Suppressor macrophage (primary cell): ENCODE results near the gene ZNRD2.
A peak's percentile ranks its signal among the peaks of the same experiment; 100 is the strongest.
"Not testable (repeated sequence)": the region's sequence is repeated elsewhere in the genome, so short reads cannot be mapped to it uniquely, and the experiment has no call there.

ENCODE experiments used
- DNase-seq, 4 experiments: peaks; one replicate each; pipeline ENCODE4 v3.0.0-alpha.2; 2020 to 2022
- total RNA-seq, 17 experiments: gene quantifications; one replicate each; lab custom pipeline; 2026; ENCODE audit warnings: mixed read lengths in 6 of 17, inconsistent platforms in 3 of 17; lab: John Stamatoyannopoulos, UW

Gene ZNRD2
- total RNA-seq = 3.4 to 13.4 (median 6.9) reads per million in 17 experiments

- peak; percentile 97 to 100 (median 99) for DNase-seq
Observed at GRCh38 chr11:65569973-65570918, at the start of gene ZNRD2. TSS of gene ZNRD2 (plus strand) at chr11:65570477. CDS start at chr11:65570492, 15 bp downstream.

- peak in 1 of 4 experiments; percentile 1 for DNase-seq
Observed at GRCh38 chr11:65521777-65522521, 48.3 kb upstream of the ZNRD2 start.

- peak; percentile 48 to 72 (median 66) for DNase-seq
Observed at GRCh38 chr11:65522718-65523630, 47.3 kb upstream of the ZNRD2 start.

DNA sequence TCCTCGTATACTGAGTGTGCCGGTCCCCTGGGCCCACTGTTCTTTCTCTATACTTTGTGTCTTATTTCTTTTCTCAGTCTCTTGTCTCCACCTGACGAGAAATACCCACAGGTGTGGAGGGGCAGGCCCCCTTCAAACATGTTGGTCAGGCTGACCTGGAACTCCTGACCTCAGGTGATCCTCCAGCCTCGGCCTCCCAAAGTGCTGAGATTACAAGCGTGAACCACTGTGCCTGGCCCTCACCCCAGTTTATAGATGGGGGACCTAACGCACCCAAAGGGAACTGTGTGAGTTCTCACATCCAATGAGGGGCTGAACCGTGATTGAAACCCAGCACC, 46.7 kb upstream of the ZNRD2 start:
- DNase-seq = not testable (repeated sequence)

GRCh38 chr11:65524014-65524740, 46.1 kb upstream of the ZNRD2 start:
- peak in 2 of 4 experiments; percentile 23 to 34 for DNase-seq

DNA sequence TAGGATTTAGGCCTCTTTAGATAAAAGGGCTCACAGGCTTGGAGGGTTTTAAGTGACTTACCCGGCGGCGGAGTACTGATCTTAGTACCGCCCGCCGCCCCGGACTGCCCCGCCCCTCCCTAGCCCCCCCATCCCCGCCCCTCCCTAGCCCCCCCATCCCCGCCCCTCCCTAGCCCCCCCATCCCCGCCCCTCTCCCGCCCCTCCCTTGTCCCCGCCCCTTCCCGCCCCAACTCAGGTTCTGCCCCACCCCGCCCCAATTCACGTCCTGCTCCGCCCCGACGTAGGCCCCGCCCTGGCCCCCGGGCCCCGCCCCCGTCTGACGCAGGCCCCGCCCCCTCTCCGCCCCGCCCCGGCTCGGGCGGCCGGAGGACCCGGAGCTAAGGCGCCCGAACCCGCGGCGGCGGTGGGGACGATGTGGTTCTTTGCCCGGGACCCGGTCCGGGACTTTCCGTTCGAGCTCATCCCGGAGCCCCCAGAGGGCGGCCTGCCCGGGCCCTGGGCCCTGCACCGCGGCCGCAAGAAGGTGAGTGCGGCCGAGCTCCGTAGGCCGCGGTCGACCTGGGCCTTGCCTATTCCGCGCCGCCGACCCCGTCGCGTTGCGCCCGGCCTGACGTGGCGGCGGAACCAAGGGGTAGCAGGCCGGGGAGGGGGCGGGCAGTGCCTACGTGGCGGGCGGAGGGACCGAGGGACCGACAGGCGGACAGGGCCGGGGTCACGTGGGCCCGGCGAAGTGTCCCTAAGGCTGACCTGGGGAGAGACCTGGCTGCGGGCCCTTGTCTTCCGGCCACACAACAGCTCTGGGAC, 45.3 kb upstream of the ZNRD2 start, which contains the start of gene SCYL1:
Gene SCYL1 (plus strand): TSS at position 343 of the 805 bp plus-strand sequence. CDS start 71 bp downstream, at position 414.
- DNase-seq = peak; percentile 72 to 93 (median 84)

DNA sequence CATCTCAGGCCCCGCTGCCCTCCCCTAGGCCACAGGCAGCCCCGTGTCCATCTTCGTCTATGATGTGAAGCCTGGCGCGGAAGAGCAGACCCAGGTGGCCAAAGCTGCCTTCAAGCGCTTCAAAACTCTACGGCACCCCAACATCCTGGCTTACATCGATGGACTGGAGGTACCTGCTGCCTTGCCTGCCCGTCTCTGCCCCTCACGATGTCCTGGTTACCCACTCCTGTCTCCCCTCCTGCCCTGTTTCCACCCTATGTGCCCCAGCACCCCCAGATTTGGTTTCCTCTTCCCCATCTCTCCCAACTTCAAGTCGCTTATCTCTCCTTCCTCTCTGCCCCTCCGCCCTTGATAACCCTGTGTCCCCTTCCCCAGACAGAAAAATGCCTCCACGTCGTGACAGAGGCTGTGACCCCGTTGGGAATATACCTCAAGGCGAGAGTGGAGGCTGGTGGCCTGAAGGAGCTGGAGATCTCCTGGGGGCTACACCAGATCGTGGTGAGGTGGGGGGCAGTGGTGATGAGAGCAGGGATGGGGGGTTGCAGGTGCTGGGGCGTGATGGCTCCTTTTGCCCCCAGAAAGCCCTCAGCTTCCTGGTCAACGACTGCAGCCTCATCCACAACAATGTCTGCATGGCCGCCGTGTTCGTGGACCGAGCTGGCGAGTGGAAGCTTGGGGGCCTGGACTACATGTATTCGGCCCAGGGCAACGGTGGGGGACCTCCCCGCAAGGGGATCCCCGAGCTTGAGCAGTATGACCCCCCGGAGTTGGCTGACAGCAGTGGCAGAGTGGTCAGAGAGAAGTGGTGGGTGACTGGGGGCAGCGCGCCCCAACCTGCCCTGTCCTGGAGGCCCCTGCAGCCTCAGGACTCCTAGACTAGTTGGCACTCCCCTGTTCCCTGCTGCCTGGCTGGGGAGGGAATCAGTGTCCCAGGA, 44.5 kb upstream of the ZNRD2 start:
- peak in 1 of 4 experiments; percentile 1 for DNase-seq

DNA sequence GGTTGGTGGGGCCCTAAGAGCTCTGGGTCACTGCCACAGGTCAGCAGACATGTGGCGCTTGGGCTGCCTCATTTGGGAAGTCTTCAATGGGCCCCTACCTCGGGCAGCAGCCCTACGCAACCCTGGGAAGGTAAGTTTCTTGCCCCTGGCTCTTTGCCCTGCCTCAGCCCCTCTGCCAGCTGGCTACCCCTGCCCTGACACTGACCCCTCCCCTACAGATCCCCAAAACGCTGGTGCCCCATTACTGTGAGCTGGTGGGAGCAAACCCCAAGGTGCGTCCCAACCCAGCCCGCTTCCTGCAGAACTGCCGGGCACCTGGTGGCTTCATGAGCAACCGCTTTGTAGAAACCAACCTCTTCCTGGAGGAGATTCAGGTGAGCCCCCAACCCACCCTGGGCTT, 43.5 kb upstream of the ZNRD2 start:
- peak in 1 of 4 experiments; percentile 0 for DNase-seq

- DNase-seq = peak in 1 of 4 experiments; percentile 0
Observed at GRCh38 chr11:65528819-65529350, 41.4 kb upstream of the ZNRD2 start.

GRCh38 chr11:65529475-65530156, 40.7 kb upstream of the ZNRD2 start:
- peak in 1 of 4 experiments; percentile 1 for DNase-seq

DNA sequence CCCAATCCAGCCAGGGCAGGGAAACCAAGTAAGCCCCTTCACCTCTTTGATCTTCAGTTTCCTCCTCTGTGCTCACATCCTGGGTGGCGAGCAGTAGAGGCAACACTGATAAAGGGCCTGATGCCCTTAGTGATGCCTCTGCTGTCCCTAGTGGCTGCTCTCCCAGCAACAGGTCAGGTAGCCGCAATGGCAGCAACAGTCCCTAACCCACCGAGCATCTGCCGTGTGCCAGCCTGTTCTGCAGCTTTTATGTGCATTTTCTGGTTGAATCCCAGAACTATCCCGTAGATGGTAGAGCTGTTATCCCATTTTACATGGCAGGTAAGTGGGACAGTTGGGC, 40.1 kb upstream of the ZNRD2 start:
- peak in 1 of 4 experiments; percentile 2 for DNase-seq

DNA sequence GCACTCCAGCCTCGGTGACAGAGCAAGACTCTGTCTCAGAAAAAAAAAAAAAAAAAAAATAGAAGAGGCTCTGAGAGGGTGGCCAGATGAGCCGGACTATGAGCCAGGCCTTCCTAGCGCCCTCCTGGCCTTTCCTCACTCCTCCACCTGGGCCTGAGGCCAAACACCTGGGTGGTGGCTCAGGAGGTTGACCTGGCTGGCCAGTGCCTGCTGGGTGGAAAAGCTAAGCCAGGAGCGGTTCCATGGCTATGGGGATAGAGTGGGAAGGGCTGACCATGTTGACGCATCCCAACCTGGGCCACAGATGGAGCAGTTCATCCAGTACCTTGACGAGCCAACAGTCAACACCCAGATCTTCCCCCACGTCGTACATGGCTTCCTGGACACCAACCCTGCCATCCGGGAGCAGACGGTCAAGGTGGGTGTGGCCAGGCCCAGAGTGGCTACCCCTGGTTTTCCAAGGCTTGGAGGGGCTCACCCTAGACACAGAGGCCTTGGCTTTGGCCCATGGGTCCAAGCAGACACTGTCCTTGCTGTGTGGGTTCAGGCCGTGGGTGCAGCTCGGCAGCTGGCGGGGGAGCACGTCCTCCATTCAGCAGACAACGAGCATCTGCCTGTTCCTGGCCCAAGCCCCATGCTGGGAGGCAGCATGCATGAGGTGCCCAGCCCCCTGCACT, 37.8 kb upstream of the ZNRD2 start:
- DNase-seq = peak in 1 of 4 experiments; percentile 2

DNA sequence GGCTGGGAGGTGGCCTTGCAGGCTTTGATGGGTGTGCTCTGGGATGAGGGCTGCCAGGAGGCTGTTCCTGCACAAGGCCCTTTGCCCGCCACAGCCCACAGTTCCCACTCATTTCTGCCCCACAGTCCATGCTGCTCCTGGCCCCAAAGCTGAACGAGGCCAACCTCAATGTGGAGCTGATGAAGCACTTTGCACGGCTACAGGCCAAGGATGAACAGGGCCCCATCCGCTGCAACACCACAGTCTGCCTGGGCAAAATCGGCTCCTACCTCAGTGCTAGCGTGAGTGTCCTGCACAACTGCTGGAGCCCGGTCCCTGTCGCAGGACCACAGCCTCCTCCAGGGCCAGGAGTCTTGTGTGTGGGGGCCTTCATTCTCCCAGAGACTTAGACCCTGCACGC, 35.2 kb upstream of the ZNRD2 start:
- peak in 1 of 4 experiments; percentile 0 for DNase-seq

GRCh38 chr11:65536412-65537295, 33.6 kb upstream of the ZNRD2 start:
- peak in 1 of 4 experiments; percentile 1 for DNase-seq

DNA sequence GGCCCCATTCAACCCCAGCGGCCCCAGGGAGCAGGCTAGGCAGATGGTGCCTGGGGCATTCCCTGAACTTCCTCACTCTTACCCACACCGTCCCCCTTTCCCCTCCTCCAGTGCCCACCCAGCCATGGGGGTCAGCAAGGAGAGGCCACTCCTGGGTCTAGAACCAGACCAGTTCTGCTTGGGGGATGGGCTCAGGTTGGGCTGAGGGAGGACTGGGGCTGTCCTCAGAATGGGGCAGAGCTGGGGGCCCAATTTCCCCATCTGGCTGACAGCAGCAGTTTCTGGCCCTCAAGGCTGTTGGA, 33.0 kb upstream of the ZNRD2 start:
- no peak for DNase-seq

DNA sequence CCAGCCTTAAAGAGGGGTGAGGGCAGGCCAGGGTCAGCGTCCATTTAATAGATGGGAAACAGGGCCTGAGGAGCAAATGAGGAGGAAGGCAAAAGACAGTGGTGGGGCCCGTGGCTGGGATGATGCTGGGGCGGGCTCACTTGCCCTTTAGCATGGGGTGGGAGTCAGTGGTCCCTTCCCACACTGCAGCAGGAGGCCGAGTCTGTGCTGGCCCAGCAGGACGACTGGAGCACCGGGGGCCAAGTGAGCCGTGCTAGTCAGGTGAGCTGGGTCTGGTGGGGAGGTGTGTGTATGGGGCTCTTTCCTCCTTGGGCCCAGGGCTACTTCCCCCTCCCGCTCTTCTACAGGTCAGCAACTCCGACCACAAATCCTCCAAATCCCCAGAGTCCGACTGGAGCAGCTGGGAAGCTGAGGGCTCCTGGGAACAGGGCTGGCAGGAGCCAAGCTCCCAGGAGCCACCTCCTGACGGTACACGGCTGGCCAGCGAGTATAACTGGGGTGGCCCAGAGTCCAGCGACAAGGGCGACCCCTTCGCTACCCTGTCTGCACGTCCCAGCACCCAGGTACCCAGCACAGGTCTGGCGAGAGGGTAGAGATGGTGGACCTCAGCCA, 32.6 kb upstream of the ZNRD2 start:
- DNase-seq = peak in 1 of 4 experiments; percentile 2
